HL-60 (cell line): ENCODE results near the gene SPATA16.

Experiments used
- GABPA ChIP-seq: IDR thresholded peaks from 2 replicates; pipeline ENCODE4 v1.6.1; 2012; ENCODE audit warnings: low read depth
- POLR2AphosphoS5 ChIP-seq: IDR thresholded peaks from 2 replicates; pipeline ENCODE4 v1.6.1; 2012; ENCODE audit warnings: low read depth
- SPI1 ChIP-seq: IDR thresholded peaks from 2 replicates; pipeline ENCODE4 v1.6.1; 2012; ENCODE audit warnings: low read depth, mild to moderate bottlenecking, borderline replicate concordance
- TF ChIP-seq, protein P1 (sequence below): IDR thresholded peaks from one replicate; pipeline ENCODE4 v1.5.1; 2011; ENCODE audit warnings: low read length, control low read depth, inconsistent platforms; ENCODE audit not compliant: insufficient read depth
- TF ChIP-seq, protein P2 (sequence below): IDR thresholded peaks from 2 replicates; pipeline ENCODE4 v1.6.1; 2012; ENCODE audit warnings: low read depth; ENCODE audit not compliant: insufficient replicate concordance

DNA sequence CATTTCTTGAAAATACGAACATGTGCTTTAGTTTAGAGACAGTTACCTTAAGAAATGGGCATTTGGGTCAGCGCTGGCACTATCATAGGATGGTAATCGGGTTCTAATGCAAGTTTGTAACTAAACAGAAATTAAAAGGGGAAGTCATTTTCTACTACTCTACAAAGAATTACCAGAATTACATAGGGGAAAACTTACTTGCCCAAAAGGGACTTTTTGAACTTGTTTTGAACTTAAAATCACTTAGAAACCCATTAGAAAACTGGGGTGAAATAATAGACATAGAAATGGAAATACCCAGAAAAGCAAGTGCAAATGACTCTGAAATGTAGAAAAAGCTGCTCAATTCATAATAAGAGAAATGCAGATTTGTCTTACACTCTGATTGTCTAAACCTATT lies 44.9 kb downstream of the SPATA16 start:
- TF ChIP-seq, protein P1, sequence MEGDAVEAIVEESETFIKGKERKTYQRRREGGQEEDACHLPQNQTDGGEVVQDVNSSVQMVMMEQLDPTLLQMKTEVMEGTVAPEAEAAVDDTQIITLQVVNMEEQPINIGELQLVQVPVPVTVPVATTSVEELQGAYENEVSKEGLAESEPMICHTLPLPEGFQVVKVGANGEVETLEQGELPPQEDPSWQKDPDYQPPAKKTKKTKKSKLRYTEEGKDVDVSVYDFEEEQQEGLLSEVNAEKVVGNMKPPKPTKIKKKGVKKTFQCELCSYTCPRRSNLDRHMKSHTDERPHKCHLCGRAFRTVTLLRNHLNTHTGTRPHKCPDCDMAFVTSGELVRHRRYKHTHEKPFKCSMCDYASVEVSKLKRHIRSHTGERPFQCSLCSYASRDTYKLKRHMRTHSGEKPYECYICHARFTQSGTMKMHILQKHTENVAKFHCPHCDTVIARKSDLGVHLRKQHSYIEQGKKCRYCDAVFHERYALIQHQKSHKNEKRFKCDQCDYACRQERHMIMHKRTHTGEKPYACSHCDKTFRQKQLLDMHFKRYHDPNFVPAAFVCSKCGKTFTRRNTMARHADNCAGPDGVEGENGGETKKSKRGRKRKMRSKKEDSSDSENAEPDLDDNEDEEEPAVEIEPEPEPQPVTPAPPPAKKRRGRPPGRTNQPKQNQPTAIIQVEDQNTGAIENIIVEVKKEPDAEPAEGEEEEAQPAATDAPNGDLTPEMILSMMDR = no peak
- TF ChIP-seq, protein P2, sequence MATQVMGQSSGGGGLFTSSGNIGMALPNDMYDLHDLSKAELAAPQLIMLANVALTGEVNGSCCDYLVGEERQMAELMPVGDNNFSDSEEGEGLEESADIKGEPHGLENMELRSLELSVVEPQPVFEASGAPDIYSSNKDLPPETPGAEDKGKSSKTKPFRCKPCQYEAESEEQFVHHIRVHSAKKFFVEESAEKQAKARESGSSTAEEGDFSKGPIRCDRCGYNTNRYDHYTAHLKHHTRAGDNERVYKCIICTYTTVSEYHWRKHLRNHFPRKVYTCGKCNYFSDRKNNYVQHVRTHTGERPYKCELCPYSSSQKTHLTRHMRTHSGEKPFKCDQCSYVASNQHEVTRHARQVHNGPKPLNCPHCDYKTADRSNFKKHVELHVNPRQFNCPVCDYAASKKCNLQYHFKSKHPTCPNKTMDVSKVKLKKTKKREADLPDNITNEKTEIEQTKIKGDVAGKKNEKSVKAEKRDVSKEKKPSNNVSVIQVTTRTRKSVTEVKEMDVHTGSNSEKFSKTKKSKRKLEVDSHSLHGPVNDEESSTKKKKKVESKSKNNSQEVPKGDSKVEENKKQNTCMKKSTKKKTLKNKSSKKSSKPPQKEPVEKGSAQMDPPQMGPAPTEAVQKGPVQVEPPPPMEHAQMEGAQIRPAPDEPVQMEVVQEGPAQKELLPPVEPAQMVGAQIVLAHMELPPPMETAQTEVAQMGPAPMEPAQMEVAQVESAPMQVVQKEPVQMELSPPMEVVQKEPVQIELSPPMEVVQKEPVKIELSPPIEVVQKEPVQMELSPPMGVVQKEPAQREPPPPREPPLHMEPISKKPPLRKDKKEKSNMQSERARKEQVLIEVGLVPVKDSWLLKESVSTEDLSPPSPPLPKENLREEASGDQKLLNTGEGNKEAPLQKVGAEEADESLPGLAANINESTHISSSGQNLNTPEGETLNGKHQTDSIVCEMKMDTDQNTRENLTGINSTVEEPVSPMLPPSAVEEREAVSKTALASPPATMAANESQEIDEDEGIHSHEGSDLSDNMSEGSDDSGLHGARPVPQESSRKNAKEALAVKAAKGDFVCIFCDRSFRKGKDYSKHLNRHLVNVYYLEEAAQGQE = no peak
- TF ChIP-seq POLR2AphosphoS5 (no peak), GABPA (no peak), SPI1 (no peak)
